SU-DHL-6 (cell line): Measurements from ENCODE around the gene MAP2K6.

Source experiments
- H2AFZ ChIP-seq: fragments of 200-600 bp; sonication (generic); 2 replicates; pipeline ENCODE4 v1.6.1; 2014; ENCODE audit warnings: low read depth, mild to moderate bottlenecking, moderate library complexity, mixed read lengths, antibody characterized with exemption, low read length; ENCODE audit not compliant: severe bottlenecking
- H3F3A ChIP-seq: fragments of 200-600 bp; shearing (Covaris generic); 2 replicates; pipeline ENCODE4 v1.6.0; 2016; ENCODE audit warnings: antibody characterized with exemption, mild to moderate bottlenecking; ENCODE audit not compliant: insufficient read depth
- H3K27ac ChIP-seq: fragments of 200-600 bp; sonication (generic); 2 replicates; pipeline ENCODE4 v1.5.1; 2016; ENCODE audit warnings: low read depth, mild to moderate bottlenecking, low read length, moderate library complexity, mixed read lengths
- H3K27me3 ChIP-seq: fragments of 200-600 bp; sonication (generic), shearing (Covaris generic); 2 replicates; pipeline ENCODE4 v1.6.0; 2014; ENCODE audit warnings: mild to moderate bottlenecking, low read length
- H3K36me3 ChIP-seq: fragments of 200-600 bp; sonication (generic); 2 replicates; pipeline ENCODE4 v1.6.1; 2014; ENCODE audit warnings: mild to moderate bottlenecking, low read length, mixed read lengths
- H3K4me2 ChIP-seq: fragments of 300-600, 200-600 bp; shearing (Covaris generic), sonication (generic); 2 replicates; pipeline ENCODE4 v1.6.0; 2014; ENCODE audit warnings: low read length, low read depth, mild to moderate bottlenecking; ENCODE audit not compliant: poor library complexity, severe bottlenecking
- H3K4me3 ChIP-seq: fragments of 200-600 bp; sonication (generic); 2 replicates; pipeline ENCODE4 v1.5.1; 2014; ENCODE audit warnings: antibody characterized with exemption, low read length, mild to moderate bottlenecking, mixed read lengths; ENCODE audit not compliant: insufficient read depth, poor library complexity, severe bottlenecking
- H3K79me2 ChIP-seq: fragments of 200-600 bp; sonication (generic); 2 replicates; pipeline ENCODE4 v1.6.1; 2014; ENCODE audit warnings: mild to moderate bottlenecking, low read length, moderate library complexity; ENCODE audit not compliant: insufficient read depth
- H3K9ac ChIP-seq: fragments of 200-600 bp; sonication (generic); 2 replicates; pipeline ENCODE4 v1.7.0; 2014; ENCODE audit warnings: mild to moderate bottlenecking, low read length
- H3K9me2 ChIP-seq: fragments of 200-600 bp; sonication (generic); replicated peaks from 2 replicates; pipeline ENCODE4 v1.6.1; 2014; ENCODE audit warnings: low read length; ENCODE audit not compliant: insufficient read depth
- H3K9me3 ChIP-seq: fragments of 200-600 bp; sonication (generic); 2 replicates; pipeline ENCODE4 v1.6.1; 2014; ENCODE audit warnings: low read length, mixed read lengths; ENCODE audit not compliant: insufficient read depth
- H4K20me1 ChIP-seq: fragments of 200-600 bp; sonication (generic); 2 replicates; pipeline ENCODE4 v1.6.1; 2014; ENCODE audit warnings: low read depth, mild to moderate bottlenecking, antibody characterized with exemption, low read length, moderate library complexity, mixed read lengths
- EZH2phosphoT487 ChIP-seq: fragments of 200-600 bp; sonication (generic), shearing (Covaris generic); conservative IDR thresholded peaks from 2 replicates; pipeline ENCODE4 v1.6.1; 2018; ENCODE audit warnings: mild to moderate bottlenecking, antibody characterized with exemption, low read length, moderate library complexity, mixed read lengths
- TF ChIP-seq, protein P1 (sequence below): fragments of 200-600 bp; sonication (generic); IDR thresholded peaks from one replicate; pipeline ENCODE4 v1.5.1; 2017; ENCODE audit warnings: antibody characterized with exemption, mild to moderate bottlenecking, low read length, moderate library complexity; ENCODE audit not compliant: insufficient read depth, poor library complexity, severe bottlenecking

The MAP2K6 gene

DNA sequence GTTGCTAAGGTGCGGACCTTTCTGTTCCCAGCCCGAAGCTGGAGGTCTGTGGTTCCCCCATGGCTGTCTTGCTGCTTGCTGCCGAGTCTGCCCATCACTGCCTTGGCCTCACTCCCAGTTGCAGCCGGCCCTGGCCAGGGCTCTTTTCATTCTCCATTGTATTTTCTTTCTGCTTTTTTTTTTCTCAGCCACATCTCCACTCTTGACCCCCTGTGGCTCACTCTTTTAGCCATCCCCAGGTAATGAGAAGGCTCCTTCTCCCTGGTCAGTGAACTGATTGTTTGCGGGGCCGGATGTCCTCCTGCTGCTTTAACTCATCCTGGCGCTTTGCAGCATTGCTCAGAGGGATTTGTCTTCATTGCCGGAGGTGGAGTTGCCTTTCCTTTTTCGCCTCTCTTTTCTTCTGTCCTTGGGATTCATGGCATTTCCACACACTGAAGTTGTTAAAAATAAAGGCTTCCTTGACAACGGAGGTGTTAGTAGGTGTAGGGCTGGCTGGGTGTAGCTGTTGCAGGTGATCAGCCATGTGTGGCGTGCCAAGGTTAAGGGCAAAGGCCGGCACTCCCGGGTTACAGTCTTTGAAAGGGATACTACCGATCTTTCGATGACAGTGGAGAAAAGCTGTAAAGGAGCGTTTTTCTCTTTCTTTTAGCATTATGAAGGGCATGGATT lies 34.1 kb downstream of the MAP2K6 start:
- H3K27ac ChIP-seq, result no peak overlapping the region
- TF ChIP-seq EZH2phosphoT487, result no peak
- H3K4me3 ChIP-seq, result no peak overlapping the region
- no peak overlapping the region for H2AFZ ChIP-seq
- H3K36me3 ChIP-seq, result no peaks in the 10 kb centered on the region
- H3K27me3 ChIP-seq, result no peaks in the 10 kb centered on the region
- no peaks in the 10 kb centered on the region for H3K79me2 ChIP-seq
- no peaks in the 10 kb centered on the region for H3F3A ChIP-seq
- H3K9me3 ChIP-seq, result no peaks in the 10 kb centered on the region
- H3K9ac ChIP-seq, result no peak overlapping the region
- no peak overlapping the region for H3K4me2 ChIP-seq
- no peaks in the 10 kb centered on the region for H4K20me1 ChIP-seq
- H3K9me2 ChIP-seq, result no peaks in the 10 kb centered on the region

DNA sequence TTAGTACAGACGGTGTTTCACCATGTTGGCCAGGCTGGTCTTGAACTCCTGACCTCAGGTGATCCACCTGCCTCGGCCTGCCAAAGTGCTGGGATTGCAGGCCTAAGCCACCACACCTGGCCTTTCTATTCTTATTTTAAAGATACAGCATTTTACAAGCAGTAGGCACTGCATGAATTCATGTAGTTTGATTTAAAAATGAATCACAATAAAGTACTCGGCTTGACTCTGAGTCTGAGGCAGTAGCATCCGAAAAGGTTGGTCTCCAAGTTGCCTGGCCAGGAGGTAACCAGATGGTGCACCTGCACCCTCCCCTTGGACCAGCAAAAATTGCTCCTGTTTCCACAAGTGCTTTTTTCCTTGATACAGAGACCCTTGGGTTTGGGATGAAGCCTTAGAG lies 35.6 kb downstream of the MAP2K6 start:
- Histone ChIP-seq H4K20me1 (no peaks in the 10 kb centered on the region), H3K4me3 (no peak overlapping the region), H3K27me3 (no peaks in the 10 kb centered on the region), H2AFZ (no peak overlapping the region), H3K9ac (no peak overlapping the region), H3K9me3 (no peaks in the 10 kb centered on the region), H3K79me2 (no peaks in the 10 kb centered on the region), H3K4me2 (no peak overlapping the region), H3F3A (no peaks in the 10 kb centered on the region), H3K9me2 (no peaks in the 10 kb centered on the region), H3K36me3 (no peaks in the 10 kb centered on the region), H3K27ac (no peak overlapping the region)
- TF ChIP-seq EZH2phosphoT487, result no peak
- TF ChIP-seq, protein P1, sequence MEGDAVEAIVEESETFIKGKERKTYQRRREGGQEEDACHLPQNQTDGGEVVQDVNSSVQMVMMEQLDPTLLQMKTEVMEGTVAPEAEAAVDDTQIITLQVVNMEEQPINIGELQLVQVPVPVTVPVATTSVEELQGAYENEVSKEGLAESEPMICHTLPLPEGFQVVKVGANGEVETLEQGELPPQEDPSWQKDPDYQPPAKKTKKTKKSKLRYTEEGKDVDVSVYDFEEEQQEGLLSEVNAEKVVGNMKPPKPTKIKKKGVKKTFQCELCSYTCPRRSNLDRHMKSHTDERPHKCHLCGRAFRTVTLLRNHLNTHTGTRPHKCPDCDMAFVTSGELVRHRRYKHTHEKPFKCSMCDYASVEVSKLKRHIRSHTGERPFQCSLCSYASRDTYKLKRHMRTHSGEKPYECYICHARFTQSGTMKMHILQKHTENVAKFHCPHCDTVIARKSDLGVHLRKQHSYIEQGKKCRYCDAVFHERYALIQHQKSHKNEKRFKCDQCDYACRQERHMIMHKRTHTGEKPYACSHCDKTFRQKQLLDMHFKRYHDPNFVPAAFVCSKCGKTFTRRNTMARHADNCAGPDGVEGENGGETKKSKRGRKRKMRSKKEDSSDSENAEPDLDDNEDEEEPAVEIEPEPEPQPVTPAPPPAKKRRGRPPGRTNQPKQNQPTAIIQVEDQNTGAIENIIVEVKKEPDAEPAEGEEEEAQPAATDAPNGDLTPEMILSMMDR, result no peak

DNA sequence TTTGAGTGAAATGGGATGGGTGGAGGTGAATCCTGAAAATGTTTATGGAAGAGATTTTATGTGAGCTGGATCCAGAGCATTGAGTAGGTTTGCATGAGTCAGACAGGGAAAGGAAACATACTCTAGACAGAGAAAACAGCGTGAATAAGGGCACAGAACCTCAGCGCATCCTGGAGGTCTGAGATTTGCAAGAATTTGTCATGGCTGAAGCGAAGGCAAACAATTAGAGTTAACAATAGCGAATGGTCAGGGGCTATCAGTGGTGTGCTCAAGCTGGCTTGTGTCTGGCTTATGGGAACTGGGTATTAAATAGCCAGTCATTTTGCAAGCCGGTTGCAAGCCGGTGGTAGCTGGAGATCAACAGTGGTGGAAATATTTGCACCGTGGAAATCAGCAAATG lies 36.4 kb downstream of the MAP2K6 start:
- Histone ChIP-seq H3K9me2 (no peaks in the 10 kb centered on the region), H4K20me1 (no peaks in the 10 kb centered on the region), H3K4me3 (no peak overlapping the region), H3F3A (no peaks in the 10 kb centered on the region), H2AFZ (no peak overlapping the region), H3K79me2 (no peaks in the 10 kb centered on the region), H3K36me3 (no peaks in the 10 kb centered on the region), H3K9ac (no peak overlapping the region), H3K9me3 (no peaks in the 10 kb centered on the region), H3K27me3 (no peaks in the 10 kb centered on the region), H3K27ac (no peak overlapping the region), H3K4me2 (no peak overlapping the region)
- TF ChIP-seq EZH2phosphoT487, result no peak
- TF ChIP-seq, protein P1, result no peak

DNA sequence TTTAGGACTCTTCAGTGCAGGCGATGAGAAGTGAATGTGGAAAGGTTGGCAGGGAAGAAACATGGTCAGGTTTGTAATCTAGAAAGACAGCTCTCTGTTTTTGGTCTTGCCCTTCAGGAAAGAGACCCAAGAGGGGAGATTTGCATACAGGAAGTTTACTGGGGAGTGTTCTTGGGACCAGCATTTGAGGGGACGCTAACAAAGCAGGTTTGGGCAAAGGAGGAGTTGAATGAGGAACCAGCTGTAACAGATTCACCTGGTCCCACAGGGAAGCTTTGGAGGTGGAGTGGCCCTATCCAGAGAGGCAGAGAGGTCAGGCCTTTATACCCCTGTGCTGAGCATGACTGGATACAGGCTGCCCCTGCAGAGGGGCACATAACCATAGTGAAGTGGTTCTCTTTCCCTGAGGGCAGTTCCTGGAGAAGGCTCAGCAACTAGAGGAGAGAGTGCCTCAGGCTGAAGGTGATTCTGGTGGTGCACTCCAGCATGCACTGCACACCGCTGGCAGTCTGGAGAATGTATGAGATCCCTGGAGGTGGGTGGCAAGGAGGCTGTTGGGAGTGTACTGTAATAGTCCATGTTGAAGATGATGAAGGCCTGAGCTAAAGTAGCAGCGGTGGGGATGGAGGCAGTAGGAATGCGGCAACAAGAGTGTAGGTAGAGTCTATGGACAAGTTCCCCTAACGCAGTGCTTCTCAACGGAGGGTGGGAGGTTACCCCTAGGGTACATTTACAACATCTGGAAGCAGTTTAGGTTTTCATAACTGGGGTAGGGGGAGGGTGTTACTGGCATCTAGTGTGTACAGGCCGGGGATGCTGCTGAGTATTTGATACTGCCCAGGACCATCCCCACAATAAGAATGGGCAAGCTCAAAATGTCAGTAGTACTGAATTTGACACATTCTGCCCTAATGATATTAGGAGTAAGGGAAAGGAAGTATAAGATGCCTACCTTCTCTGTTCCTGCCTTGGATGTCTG lies 37.2 kb downstream of the MAP2K6 start:
- no peak overlapping the region for H3K4me3 ChIP-seq
- H3K27me3 ChIP-seq, result no peaks in the 10 kb centered on the region
- H3K9ac ChIP-seq, result no peak overlapping the region
- H3K27ac ChIP-seq, result no peak overlapping the region
- TF ChIP-seq EZH2phosphoT487, result no peak
- TF ChIP-seq, protein P1, result no peak
- H3K4me2 ChIP-seq, result no peak overlapping the region
- H3F3A ChIP-seq, result no peaks in the 10 kb centered on the region
- no peaks in the 10 kb centered on the region for H4K20me1 ChIP-seq
- H3K79me2 ChIP-seq, result no peaks in the 10 kb centered on the region
- H3K36me3 ChIP-seq, result no peaks in the 10 kb centered on the region
- H3K9me2 ChIP-seq, result no peaks in the 10 kb centered on the region
- H3K9me3 ChIP-seq, result no peaks in the 10 kb centered on the region
- H2AFZ ChIP-seq, result no peak overlapping the region
